WTC11 (cell line): ENCODE results near the gene HS3ST4. TPM values are rescaled to one million over a fixed set of nuclear protein-coding genes. Genes with fewer than 3 reads are reported as not detected.

ENCODE experiments used
- ATAC-seq: fragments of 200-7000 bp; cut with Tn5 transposase; 2 replicates; pipeline ENCODE4 v1.10.0; 2021; ENCODE audit warnings: mild to moderate bottlenecking, moderate library complexity
- CTCF ChIA-PET: fragments of 300-600 bp; sonication (Branson Sonifier 250); formaldehyde crosslinking; loops from one replicate; lab custom pipeline; 2021; ENCODE audit warnings: antibody characterized with exemption; lab: Charles Lee
- POLR2A ChIA-PET: fragments of 350-600 bp; sonication (Branson Sonifier 250); formaldehyde crosslinking; loops from one replicate; lab custom pipeline; 2021; ENCODE audit warnings: antibody characterized with exemption; lab: Charles Lee
- DNase-seq: peaks from one replicate; pipeline ENCODE4 v3.0.0; 2021; ENCODE audit warnings: low spot score
- H3K27ac Mint-ChIP-seq: 2 replicates; pipeline ENCODE4 v1.8.0; 2021; ENCODE audit warnings: mixed read lengths
- H3K27me3 Mint-ChIP-seq: 2 replicates; pipeline ENCODE4 v1.8.0; 2021; ENCODE audit warnings: low read depth, mild to moderate bottlenecking, moderate library complexity, mixed read lengths
- H3K36me3 Mint-ChIP-seq: 2 replicates; pipeline ENCODE4 v1.8.0; 2021; ENCODE audit warnings: mixed read lengths
- H3K4me1 Mint-ChIP-seq: 2 replicates; pipeline ENCODE4 v1.8.0; 2022; ENCODE audit warnings: mixed read lengths
- H3K4me3 Mint-ChIP-seq: 2 replicates; pipeline ENCODE4 v1.8.0; 2021; ENCODE audit warnings: mild to moderate bottlenecking, moderate library complexity, mixed read lengths
- H3K9me3 Mint-ChIP-seq: 2 replicates; pipeline ENCODE4 v1.8.0; 2021; ENCODE audit warnings: mixed read lengths
- ATF1 ChIP-seq: sonication (generic); formaldehyde crosslinking; IDR thresholded peaks from 2 replicates; pipeline ENCODE4 v1.8.1; 2023; ENCODE audit warnings: mild to moderate bottlenecking, moderate library complexity, missing genetic modification reagents
- CBFB ChIP-seq: sonication (generic); formaldehyde crosslinking; IDR thresholded peaks from 2 replicates; pipeline ENCODE4 v1.8.1; 2022; ENCODE audit warnings: mild to moderate bottlenecking, low read depth, missing genetic modification reagents
- CDX4 ChIP-seq: fragments of 250-450 bp; sonication (Bioruptor Pico); IDR thresholded peaks from 2 replicates; pipeline ENCODE4 v1.9.0; 2021; ENCODE audit warnings: moderate library complexity, mild to moderate bottlenecking, inconsistent platforms, borderline replicate concordance
- EMX1 ChIP-seq: fragments of 250-450 bp; sonication (Bioruptor Pico); IDR thresholded peaks from 2 replicates; pipeline ENCODE4 v1.8.0; 2021; ENCODE audit warnings: mild to moderate bottlenecking
- ETV6 ChIP-seq: sonication (generic); formaldehyde crosslinking; IDR thresholded peaks from 2 replicates; pipeline ENCODE4 v1.8.1; 2022; ENCODE audit warnings: mild to moderate bottlenecking, missing genetic modification reagents
- FOXJ3 ChIP-seq: sonication (generic); formaldehyde crosslinking; IDR thresholded peaks from 2 replicates; pipeline ENCODE4 v1.9.0; 2021; ENCODE audit warnings: missing genetic modification reagents, mild to moderate bottlenecking, borderline replicate concordance
- JAZF1 ChIP-seq: fragments of 250-450 bp; sonication (Bioruptor Pico); IDR thresholded peaks from 2 replicates; pipeline ENCODE4 v1.9.0; 2021; ENCODE audit warnings: moderate library complexity, mild to moderate bottlenecking, inconsistent platforms
- NFYB ChIP-seq: sonication (generic); formaldehyde crosslinking; conservative IDR thresholded peaks from 2 replicates; pipeline ENCODE4 v1.8.0; 2022; ENCODE audit warnings: low read depth, missing genetic modification reagents
- NR3C1 ChIP-seq: sonication (generic); formaldehyde crosslinking; conservative IDR thresholded peaks from 2 replicates; pipeline ENCODE4 v1.8.1; 2023; ENCODE audit warnings: low read depth, mild to moderate bottlenecking, missing genetic modification reagents
- PRRX2 ChIP-seq: fragments of 250-450 bp; sonication (Bioruptor Pico); IDR thresholded peaks from 2 replicates; pipeline ENCODE4 v1.8.0; 2021; ENCODE audit warnings: mild to moderate bottlenecking
- RORB ChIP-seq: fragments of 250-450 bp; sonication (Bioruptor Pico); IDR thresholded peaks from 2 replicates; pipeline ENCODE4 v1.9.0; 2021; ENCODE audit warnings: mild to moderate bottlenecking
- STAT6 ChIP-seq: sonication (generic); formaldehyde crosslinking; conservative IDR thresholded peaks from 2 replicates; pipeline ENCODE4 v1.8.1; 2023; ENCODE audit warnings: mild to moderate bottlenecking, low read depth, missing genetic modification reagents, moderate library complexity
- ZNF396 ChIP-seq: fragments of 250-450 bp; sonication (Bioruptor Pico); IDR thresholded peaks from 2 replicates; pipeline ENCODE4 v1.8.0; 2021; ENCODE audit warnings: mild to moderate bottlenecking, moderate library complexity, borderline replicate concordance
- ZNF512 ChIP-seq: sonication (generic); formaldehyde crosslinking; IDR thresholded peaks from 2 replicates; pipeline ENCODE4 v1.8.1; 2022; ENCODE audit warnings: missing genetic modification reagents, borderline replicate concordance
- total RNA-seq: library from RNA; stranded (reverse); gene quantifications from 3 replicates; pipeline ENCODE4 v1.2.3, GENCODE V29; 2021
- TF ChIP-seq, protein P1 (sequence below): sonication (generic); formaldehyde crosslinking; conservative IDR thresholded peaks from 2 replicates; pipeline ENCODE4 v1.8.1; 2022; ENCODE audit warnings: mild to moderate bottlenecking, missing genetic modification reagents
- TF ChIP-seq, protein P2 (sequence below): sonication (generic); formaldehyde crosslinking; IDR thresholded peaks from 2 replicates; pipeline ENCODE4 v1.8.0; 2022; ENCODE audit warnings: mild to moderate bottlenecking, missing genetic modification reagents
- TF ChIP-seq, protein P3 (sequence below): sonication (generic); formaldehyde crosslinking; IDR thresholded peaks from 2 replicates; pipeline ENCODE4 v1.8.1; 2023; ENCODE audit warnings: mild to moderate bottlenecking, missing genetic modification reagents, borderline replicate concordance

Gene HS3ST4
- total RNA-seq, 1 experiment from 2014 or later = 5.4 TPM

DNA sequence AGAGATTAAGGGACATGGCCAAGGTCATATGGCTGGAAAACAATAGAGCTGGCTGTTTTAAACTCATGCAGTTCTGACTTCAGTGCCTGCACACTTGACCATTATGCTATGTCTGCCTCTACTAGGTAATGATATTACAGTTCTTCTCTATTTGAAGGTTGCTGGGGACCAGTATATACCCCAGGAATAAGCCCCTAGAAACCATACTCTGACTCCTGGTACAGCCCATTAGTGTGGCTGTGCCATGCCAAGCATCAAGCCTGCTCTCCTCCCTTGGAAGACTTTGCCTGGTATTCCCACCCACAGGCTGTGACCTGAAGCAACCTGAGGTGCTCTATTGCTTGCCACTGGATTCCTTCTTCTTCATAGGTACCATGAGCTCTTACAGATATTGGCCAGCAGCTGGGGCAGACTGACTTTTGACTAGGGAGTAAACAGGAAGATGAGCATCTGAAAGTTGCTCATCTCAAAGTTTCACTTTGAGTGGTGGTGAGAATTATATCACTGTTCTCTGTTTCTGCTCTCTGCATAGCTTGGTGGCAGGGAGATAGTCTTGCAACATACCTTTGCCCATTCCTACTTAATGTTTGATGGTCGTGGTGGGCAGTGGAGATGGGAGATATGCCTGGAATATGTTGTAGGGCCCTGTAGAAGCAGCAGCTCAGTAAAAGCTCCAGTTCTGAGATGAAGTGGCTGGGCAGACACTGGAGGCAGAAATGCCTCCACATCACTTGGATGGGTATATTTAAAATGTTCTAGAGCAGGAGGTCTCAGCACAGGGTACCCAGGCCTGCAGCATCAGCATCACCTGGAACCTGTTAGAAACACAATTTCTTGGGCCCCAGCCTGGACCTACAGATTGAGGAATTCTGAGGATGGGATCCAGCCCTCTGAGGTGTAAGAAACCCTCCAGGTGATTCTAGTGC is 274.7 kb downstream of the HS3ST4 start:
- DNase-seq = no peak
- no peaks in the 10 kb centered on the region for H3K36me3 Mint-ChIP-seq
- POLR2A ChIA-PET = no interaction called here

GRCh38 chr16:25977121-25977520 is 285.4 kb downstream of the HS3ST4 start:
- Mint-ChIP-seq H3K4me3 (no peak overlapping the region), H3K36me3 (peaks cover 6% of the 10 kb centered on the region; the same call in 1 of the 2 replicates), H3K4me1 (peaks cover 27% of the 10 kb centered on the region), H3K9me3 (peaks cover 11% of the 10 kb centered on the region; the same call in 1 of the 2 replicates), H3K27ac (no peak overlapping the region), H3K27me3 (no peaks in the 10 kb centered on the region)
- no peak for ATAC-seq
- CTCF ChIA-PET = no interaction called here
- POLR2A ChIA-PET = no interaction called here
- no peak for DNase-seq
- no peak for TF ChIP-seq PRRX2 (CRISPR knock-in tag)
- TF ChIP-seq CBFB (CRISPR knock-in tag) = no peak
- TF ChIP-seq, protein P1, sequence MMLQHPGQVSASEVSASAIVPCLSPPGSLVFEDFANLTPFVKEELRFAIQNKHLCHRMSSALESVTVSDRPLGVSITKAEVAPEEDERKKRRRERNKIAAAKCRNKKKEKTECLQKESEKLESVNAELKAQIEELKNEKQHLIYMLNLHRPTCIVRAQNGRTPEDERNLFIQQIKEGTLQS (CRISPR knock-in tag) = no peak
- no peak for TF ChIP-seq EMX1 (CRISPR knock-in tag)
- TF ChIP-seq ZNF512 (CRISPR knock-in tag) = no peak
- TF ChIP-seq JAZF1 (CRISPR knock-in tag) = no peak
- no peak for TF ChIP-seq NFYB (CRISPR knock-in tag)
- TF ChIP-seq ATF1 = no peak

More for the DNA sequence above, 274.7 kb downstream of the HS3ST4 start:
- no peaks in the 10 kb centered on the region for H3K9me3 Mint-ChIP-seq
- no peaks in the 10 kb centered on the region; the same call in 1 of the 2 replicates for H3K27me3 Mint-ChIP-seq
- CTCF ChIA-PET = no interaction called here
- H3K27ac Mint-ChIP-seq = no peak overlapping the region
- H3K4me1 Mint-ChIP-seq = no peaks in the 10 kb centered on the region
- ATAC-seq = no peak
- TF ChIP-seq, protein P2, sequence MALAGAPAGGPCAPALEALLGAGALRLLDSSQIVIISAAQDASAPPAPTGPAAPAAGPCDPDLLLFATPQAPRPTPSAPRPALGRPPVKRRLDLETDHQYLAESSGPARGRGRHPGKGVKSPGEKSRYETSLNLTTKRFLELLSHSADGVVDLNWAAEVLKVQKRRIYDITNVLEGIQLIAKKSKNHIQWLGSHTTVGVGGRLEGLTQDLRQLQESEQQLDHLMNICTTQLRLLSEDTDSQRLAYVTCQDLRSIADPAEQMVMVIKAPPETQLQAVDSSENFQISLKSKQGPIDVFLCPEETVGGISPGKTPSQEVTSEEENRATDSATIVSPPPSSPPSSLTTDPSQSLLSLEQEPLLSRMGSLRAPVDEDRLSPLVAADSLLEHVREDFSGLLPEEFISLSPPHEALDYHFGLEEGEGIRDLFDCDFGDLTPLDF (CRISPR knock-in tag) = no peak
- TF ChIP-seq PRRX2 (CRISPR knock-in tag) (no peak), ZNF396 (CRISPR knock-in tag) (no peak), ETV6 (no peak), STAT6 (no peak), CDX4 (CRISPR knock-in tag) (no peak), RORB (CRISPR knock-in tag) (no peak), FOXJ3 (no peak), NR3C1 (CRISPR knock-in tag) (no peak)
- TF ChIP-seq, protein P1 (CRISPR knock-in tag) = no peak
- TF ChIP-seq, protein P3, sequence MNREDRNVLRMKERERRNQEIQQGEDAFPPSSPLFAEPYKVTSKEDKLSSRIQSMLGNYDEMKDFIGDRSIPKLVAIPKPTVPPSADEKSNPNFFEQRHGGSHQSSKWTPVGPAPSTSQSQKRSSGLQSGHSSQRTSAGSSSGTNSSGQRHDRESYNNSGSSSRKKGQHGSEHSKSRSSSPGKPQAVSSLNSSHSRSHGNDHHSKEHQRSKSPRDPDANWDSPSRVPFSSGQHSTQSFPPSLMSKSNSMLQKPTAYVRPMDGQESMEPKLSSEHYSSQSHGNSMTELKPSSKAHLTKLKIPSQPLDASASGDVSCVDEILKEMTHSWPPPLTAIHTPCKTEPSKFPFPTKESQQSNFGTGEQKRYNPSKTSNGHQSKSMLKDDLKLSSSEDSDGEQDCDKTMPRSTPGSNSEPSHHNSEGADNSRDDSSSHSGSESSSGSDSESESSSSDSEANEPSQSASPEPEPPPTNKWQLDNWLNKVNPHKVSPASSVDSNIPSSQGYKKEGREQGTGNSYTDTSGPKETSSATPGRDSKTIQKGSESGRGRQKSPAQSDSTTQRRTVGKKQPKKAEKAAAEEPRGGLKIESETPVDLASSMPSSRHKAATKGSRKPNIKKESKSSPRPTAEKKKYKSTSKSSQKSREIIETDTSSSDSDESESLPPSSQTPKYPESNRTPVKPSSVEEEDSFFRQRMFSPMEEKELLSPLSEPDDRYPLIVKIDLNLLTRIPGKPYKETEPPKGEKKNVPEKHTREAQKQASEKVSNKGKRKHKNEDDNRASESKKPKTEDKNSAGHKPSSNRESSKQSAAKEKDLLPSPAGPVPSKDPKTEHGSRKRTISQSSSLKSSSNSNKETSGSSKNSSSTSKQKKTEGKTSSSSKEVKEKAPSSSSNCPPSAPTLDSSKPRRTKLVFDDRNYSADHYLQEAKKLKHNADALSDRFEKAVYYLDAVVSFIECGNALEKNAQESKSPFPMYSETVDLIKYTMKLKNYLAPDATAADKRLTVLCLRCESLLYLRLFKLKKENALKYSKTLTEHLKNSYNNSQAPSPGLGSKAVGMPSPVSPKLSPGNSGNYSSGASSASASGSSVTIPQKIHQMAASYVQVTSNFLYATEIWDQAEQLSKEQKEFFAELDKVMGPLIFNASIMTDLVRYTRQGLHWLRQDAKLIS (CRISPR knock-in tag) = no peak
- H3K4me3 Mint-ChIP-seq = no peak overlapping the region
